ENCODE data around the gene DDAH1.

Gene DDAH1

GRCh38 chr1:85437139-85437538, 27.8 kb downstream of the DDAH1 start:
- no peak for DNase-seq

GRCh38 chr1:85433096-85433495, 31.9 kb downstream of the DDAH1 start:
- no peak for DNase-seq

GRCh38 chr1:85428471-85429089, 36.4 kb downstream of the DDAH1 start:
- no peak for DNase-seq

GRCh38 chr1:85427849-85428248, 37.1 kb downstream of the DDAH1 start:
- no peak for DNase-seq

GRCh38 chr1:85427331-85427730, 37.6 kb downstream of the DDAH1 start:
- no peak for DNase-seq

- DNase-seq: no peak
Measured at GRCh38 chr1:85421179-85421578, 43.8 kb downstream of the DDAH1 start.

- no peak for DNase-seq
Measured at GRCh38 chr1:85420199-85420598, 44.8 kb downstream of the DDAH1 start.

GRCh38 chr1:85417876-85418275, 47.1 kb downstream of the DDAH1 start:
- DNase-seq: no peak

GRCh38 chr1:85417017-85417416, 47.9 kb downstream of the DDAH1 start:
- no peak for DNase-seq

GRCh38 chr1:85413169-85413568, 51.8 kb downstream of the DDAH1 start:
- no peak for DNase-seq

- no peak for DNase-seq
Measured at GRCh38 chr1:85411567-85412305, 53.2 kb downstream of the DDAH1 start.

- DNase-seq: no peak
Measured at GRCh38 chr1:85409516-85409915, 55.4 kb downstream of the DDAH1 start.

- no peak for DNase-seq
Measured at GRCh38 chr1:85407746-85408377, 57.1 kb downstream of the DDAH1 start.

- DNase-seq: no peak
Measured at GRCh38 chr1:85406887-85407533, 57.9 kb downstream of the DDAH1 start.

- no peak for DNase-seq
Measured at GRCh38 chr1:85406081-85406480, 58.9 kb downstream of the DDAH1 start.

GRCh38 chr1:85404408-85404807, 60.6 kb downstream of the DDAH1 start:
- no peak for DNase-seq

GRCh38 chr1:85398391-85399064, 66.4 kb downstream of the DDAH1 start:
- no peak for DNase-seq

GRCh38 chr1:85397490-85398032, 67.4 kb downstream of the DDAH1 start:
- no peak for DNase-seq

- no peak for DNase-seq
Measured at GRCh38 chr1:85396194-85396593, 68.8 kb downstream of the DDAH1 start.

- no peak for DNase-seq
Measured at GRCh38 chr1:85394130-85394529, 70.8 kb downstream of the DDAH1 start.

- no peak for DNase-seq
Measured at GRCh38 chr1:85393490-85393889, 71.5 kb downstream of the DDAH1 start.

GRCh38 chr1:85388416-85388815, 76.5 kb downstream of the DDAH1 start:
- no peak for DNase-seq

GRCh38 chr1:85387781-85388180, 77.2 kb downstream of the DDAH1 start:
- DNase-seq: no peak
